ENCODE results near the gene PNMT.

- no peak for TF ChIP-seq POLR2A (IDR thresholded peaks at IDR 0.05)
- TF ChIP-seq, protein P1, sequence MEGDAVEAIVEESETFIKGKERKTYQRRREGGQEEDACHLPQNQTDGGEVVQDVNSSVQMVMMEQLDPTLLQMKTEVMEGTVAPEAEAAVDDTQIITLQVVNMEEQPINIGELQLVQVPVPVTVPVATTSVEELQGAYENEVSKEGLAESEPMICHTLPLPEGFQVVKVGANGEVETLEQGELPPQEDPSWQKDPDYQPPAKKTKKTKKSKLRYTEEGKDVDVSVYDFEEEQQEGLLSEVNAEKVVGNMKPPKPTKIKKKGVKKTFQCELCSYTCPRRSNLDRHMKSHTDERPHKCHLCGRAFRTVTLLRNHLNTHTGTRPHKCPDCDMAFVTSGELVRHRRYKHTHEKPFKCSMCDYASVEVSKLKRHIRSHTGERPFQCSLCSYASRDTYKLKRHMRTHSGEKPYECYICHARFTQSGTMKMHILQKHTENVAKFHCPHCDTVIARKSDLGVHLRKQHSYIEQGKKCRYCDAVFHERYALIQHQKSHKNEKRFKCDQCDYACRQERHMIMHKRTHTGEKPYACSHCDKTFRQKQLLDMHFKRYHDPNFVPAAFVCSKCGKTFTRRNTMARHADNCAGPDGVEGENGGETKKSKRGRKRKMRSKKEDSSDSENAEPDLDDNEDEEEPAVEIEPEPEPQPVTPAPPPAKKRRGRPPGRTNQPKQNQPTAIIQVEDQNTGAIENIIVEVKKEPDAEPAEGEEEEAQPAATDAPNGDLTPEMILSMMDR (IDR thresholded peaks at IDR 0.05) = no peak
These were observed 5.9 kb downstream of the PNMT start for GRCh38 chr17:39674179-39674578.

All from uterus (tissue), 2 donors.